K562 (cell line): Measurements from ENCODE around the gene CPLX3. TPM values are rescaled to one million over a fixed set of nuclear protein-coding genes. Genes with fewer than 3 reads are reported as not detected.
A peak's percentile ranks its signal among the peaks of the same experiment; 100 is the strongest.

Experiments used
- ATAC-seq: fragments of 200-7000 bp; cut with Tn5 transposase; 3 replicates; pipeline ENCODE4 v1.9.1; 2020; ENCODE audit warnings: moderate library complexity
- BruUV-seq: library from RNA; stranded (reverse); fragments of 400-500 nt; replicated peaks from 2 replicates; lab custom pipeline; 2021; lab: Mats Ljungman, UMichigan
- CTCF ChIA-PET: fragments of 300-600 bp; formaldehyde crosslinking; extraction: SDS; loops from one replicate; lab custom pipeline; 2021; ENCODE audit warnings: low intra/inter-chr PET ratio; lab: Yijun Ruan, JAX
- POLR2A ChIA-PET: fragments of 300-600, 350-650 bp; sonication (Branson Sonifier 250); formaldehyde crosslinking; extraction: SDS; loops from one replicate; lab custom pipeline; 2021; ENCODE audit warnings: antibody characterized with exemption, inconsistent platforms; lab: Yijun Ruan, JAX
- DNase-seq, 4 experiments: peaks; one replicate each; pipeline versions ENCODE4 v3.0.0 to v3.0.0-alpha.2; 2011 to 2018; ENCODE audit warnings: low spot score in 3 of 4, mixed read lengths in 3 of 4; ENCODE audit errors: extremely low read depth in 1 of 4
- FAIRE-seq: peaks from 2 replicates; lab custom pipeline; 2011; peaks lifted over from hg19 to GRCh38; lab: Jason Lieb, UNC
- H2AFZ ChIP-seq: 2 replicates; pipeline ENCODE4 v1.6.0; 2011; ENCODE audit warnings: low read depth, low read length, control low read depth, inconsistent platforms
- H3K27ac ChIP-seq: fragments of 200-600 bp; 3 replicates; pipeline ENCODE4 v1.8.0; 2011; ENCODE audit warnings: low read depth, mild to moderate bottlenecking, control low read depth, inconsistent platforms, low read length, moderate library complexity, mixed read lengths; ENCODE audit errors: extremely low read depth
- H3K27me3 ChIP-seq, 2 experiments: fragments of 300-600 bp in 1 of 2; 2 replicates in 1 of 2; 3 replicates in 1 of 2; pipeline versions ENCODE4 v1.6.0 to v1.8.0; 2011; ENCODE audit warnings: inconsistent platforms in 2 of 2, low read length in 2 of 2, mild to moderate bottlenecking in 1 of 2, mixed read lengths in 1 of 2, moderate library complexity in 1 of 2; ENCODE audit not compliant: control insufficient read depth in 2 of 2, insufficient read depth in 2 of 2
- H3K36me3 ChIP-seq: fragments of 300-600 bp; 3 replicates; pipeline ENCODE4 v1.8.0; 2011; ENCODE audit warnings: mild to moderate bottlenecking, low read length, inconsistent platforms; ENCODE audit not compliant: control insufficient read depth, insufficient read depth
- H3K4me1 ChIP-seq, 2 experiments: fragments of 200-600 bp in 1 of 2; replicated peaks in 1 of 2; 2 replicates in 1 of 2; 3 replicates in 1 of 2; pipeline versions ENCODE4 v1.5.1 to v1.8.0; 2011; ENCODE audit warnings: inconsistent platforms in 2 of 2, low read length in 2 of 2, mild to moderate bottlenecking in 1 of 2, mixed read lengths in 1 of 2, moderate library complexity in 1 of 2; ENCODE audit not compliant: control insufficient read depth in 2 of 2, insufficient read depth in 2 of 2
- H3K4me2 ChIP-seq: 2 replicates; pipeline ENCODE4 v1.6.1; 2011; ENCODE audit warnings: low read length, control low read depth, inconsistent platforms, mixed read lengths; ENCODE audit not compliant: insufficient read depth
- H3K4me3 ChIP-seq: fragments of 200-600 bp; sonication (generic), shearing (Covaris generic); 2 replicates; pipeline ENCODE4 v1.5.1; 2016; ENCODE audit warnings: control low read depth, inconsistent platforms
- H3K79me2 ChIP-seq: fragments of 200-600 bp; 3 replicates; pipeline ENCODE4 v1.8.0; 2011; ENCODE audit warnings: low read length, inconsistent platforms; ENCODE audit not compliant: control insufficient read depth, insufficient read depth
- H3K9ac ChIP-seq, 2 experiments: 2 replicates each; pipeline versions ENCODE4 v1.6.0 to v1.6.1; 2011; ENCODE audit warnings: low read depth in 2 of 2, low read length in 2 of 2, control low read depth in 1 of 2, inconsistent platforms in 1 of 2, mild to moderate bottlenecking in 1 of 2, mixed read lengths in 1 of 2; ENCODE audit not compliant: insufficient read depth in 1 of 2
- H3K9me1 ChIP-seq: one replicate; pipeline ENCODE4 v1.6.0; 2011; ENCODE audit warnings: inconsistent platforms, mild to moderate bottlenecking, low read length, moderate library complexity; ENCODE audit not compliant: control insufficient read depth, insufficient read depth
- H3K9me3 ChIP-seq: replicated peaks from 2 replicates; pipeline ENCODE4 v1.5.1; 2011; ENCODE audit warnings: low read depth, low read length, inconsistent platforms; ENCODE audit not compliant: control insufficient read depth, insufficient read depth
- H4K20me1 ChIP-seq: replicated peaks from 2 replicates; pipeline ENCODE4 v1.6.1; 2011; ENCODE audit warnings: low read length, inconsistent platforms, mixed read lengths; ENCODE audit not compliant: control insufficient read depth, insufficient read depth
- BHLHE40 ChIP-seq: IDR thresholded peaks from 2 replicates; pipeline ENCODE4 v1.6.1; 2011; ENCODE audit warnings: low read length, improper control_type of control experiment
- IRF2 ChIP-seq: sonication (generic); formaldehyde crosslinking; IDR thresholded peaks from 2 replicates; pipeline ENCODE4 v1.8.1; 2022; ENCODE audit warnings: mild to moderate bottlenecking, missing genetic modification reagents
- KAT7 ChIP-seq: sonication (generic); formaldehyde crosslinking; IDR thresholded peaks from 2 replicates; pipeline ENCODE4 v1.8.0; 2022; ENCODE audit warnings: missing genetic modification reagents, mild to moderate bottlenecking, borderline replicate concordance
- POLR2G ChIP-seq: fragments of 200-400 bp; formaldehyde crosslinking; IDR thresholded peaks from 2 replicates; pipeline ENCODE4 v1.6.1; 2017; ENCODE audit warnings: low read depth, mild to moderate bottlenecking, antibody characterized with exemption, low read length, moderate library complexity
- ZNF24 ChIP-seq: fragments of 450-650 bp; IDR thresholded peaks from 2 replicates; pipeline ENCODE4 v1.6.1; 2016
- WGBS: fragments of 100-300 bp; shearing (Covaris generic); methylation state at CpG from one replicate; pipeline ENCODE4 v1.1.6; 2016; ENCODE audit warnings: low coverage, mixed read lengths; ENCODE audit not compliant: insufficient coverage; ENCODE audit errors: missing lambda C conversion rate; 5-methylcytosine and 5-hydroxymethylcytosine counted together
- in situ Hi-C: fragments of 300-500 bp; cut with MboI; formaldehyde crosslinking; loops from 4 replicates; pipeline ENCODE4 v1.15.0; 2018; ENCODE audit warnings: inconsistent platforms, mixed read lengths
- intact Hi-C: fragments of 100-400 bp; cut with micrococcal nuclease; formaldehyde crosslinking; loops from 2 replicates; pipeline ENCODE4 v1.14.2; 2022
- polyA plus RNA-seq, 8 experiments: library from polyadenylated mRNA; depleted of rRNA in 4 of 8; stranded (reverse) in 5 of 8; unstranded in 3 of 8; fragments of >200 nt; fragmentation: Nextera tagmentation in 2 of 8; fragmentation: Illumina TruSeq in 1 of 8; extraction: Ambion mirVana in 2 of 8; extraction: Trizol in 1 of 8; gene quantifications; 2 replicates each; pipeline versions ENCODE4 v1.2.1 to v1.2.3, GENCODE V29; 2011 to 2014; ENCODE audit warnings: inconsistent platforms in 1 of 8, missing spikeins in 1 of 8
- total RNA-seq, 7 experiments: library from RNA; depleted of rRNA in 6 of 7; stranded (reverse); fragments of >200 nt in 6 of 7; fragmentation: Illumina TruSeq in 2 of 7; extraction: Trizol in 2 of 7; gene quantifications; 2 replicates each; pipeline versions ENCODE4 v1.2.1 to v1.2.3, GENCODE V29; 2011 to 2021; ENCODE audit warnings: low replicate concordance in 1 of 7
- TF ChIP-seq, protein P1 (sequence below): sonication (generic); formaldehyde crosslinking; IDR thresholded peaks from 2 replicates; pipeline ENCODE4 v1.9.0; 2022; ENCODE audit warnings: mild to moderate bottlenecking, missing genetic modification reagents
- TF ChIP-seq, protein P2 (sequence below): fragments of 450-650 bp; IDR thresholded peaks from 2 replicates; pipeline ENCODE4 v1.6.1; 2016; ENCODE audit warnings: borderline replicate concordance
- TF ChIP-seq, protein P3 (sequence below), 2 experiments: IDR thresholded peaks; 2 replicates each; pipeline ENCODE4 v1.6.1; 2011; ENCODE audit warnings: borderline replicate concordance in 1 of 2, control low read depth in 1 of 2, low read depth in 1 of 2, low read length in 1 of 2, mild to moderate bottlenecking in 1 of 2, mixed read lengths in 1 of 2, moderate library complexity in 1 of 2; ENCODE audit not compliant: insufficient read depth in 1 of 2, insufficient read length in 1 of 2, poor library complexity in 1 of 2, severe bottlenecking in 1 of 2; ENCODE audit errors: extremely low read depth in 1 of 2
- TF ChIP-seq, protein P4 (sequence below), 3 experiments: IDR thresholded peaks in 2 of 3; conservative IDR thresholded peaks in 1 of 3; 2 replicates each; pipeline ENCODE4 v1.5.1; 2011 to 2012; ENCODE audit warnings: low read length in 3 of 3, mild to moderate bottlenecking in 3 of 3, control low read depth in 2 of 3, improper control_type of control experiment in 1 of 3, inconsistent platforms in 1 of 3, low read depth in 1 of 3, mixed read lengths in 1 of 3, moderate library complexity in 1 of 3; ENCODE audit not compliant: insufficient read depth in 2 of 3

CPLX3 gene
- total and polyA plus RNA-seq, 9 of the 15 experiments (the other 6 are each of a cell fraction or from before 2014, with no cell fraction given), result not detected

DNA sequence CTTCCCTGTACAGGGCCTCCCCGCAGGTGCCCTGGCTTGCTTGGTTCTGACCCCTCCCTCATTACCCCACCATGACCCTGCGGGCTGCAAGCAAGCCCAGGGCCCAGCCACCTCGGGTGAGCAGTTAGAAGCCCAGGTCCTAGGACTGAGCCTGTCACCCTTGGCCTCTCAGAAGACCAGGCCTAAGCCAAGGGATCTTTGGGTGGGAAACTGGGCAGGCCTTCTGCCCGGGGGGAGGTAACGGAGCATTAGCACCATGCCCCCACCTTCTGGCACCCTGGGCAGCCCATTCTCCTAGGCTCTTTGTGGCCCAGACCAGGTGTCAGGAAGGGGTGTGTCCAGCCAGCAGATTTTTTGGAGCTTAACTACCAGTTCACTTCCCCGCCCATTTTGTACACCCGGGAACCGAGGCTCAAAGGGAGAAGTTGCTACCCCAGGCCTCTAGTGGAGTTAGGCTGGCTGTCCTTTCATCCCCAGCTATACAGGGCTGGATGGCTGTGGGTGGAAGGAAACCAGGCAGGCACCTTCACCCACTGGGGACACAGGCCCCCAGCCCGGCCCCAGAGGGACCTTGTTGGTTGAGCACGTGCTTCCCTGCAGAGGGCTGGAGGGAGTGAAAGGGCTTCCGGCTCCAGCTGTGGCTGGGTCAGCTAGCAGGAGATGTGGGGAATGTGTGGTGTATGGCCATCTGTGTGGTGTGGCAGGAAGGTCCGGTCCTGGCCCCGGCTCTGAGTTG lies 43.2 kb upstream of the CPLX3 start:
- Histone ChIP-seq H3K79me2 (peaks cover 61% of the 10 kb centered on the region), H3K9me3 (no peaks in the 10 kb centered on the region), H3K9me1 (no peaks in the 10 kb centered on the region), H4K20me1 (peaks cover 16% of the 10 kb centered on the region; the same call in 1 of the 2 replicates), H3K9ac (peak overlapping the region; percentile 73 to 93), H3K4me1 (peaks cover 59 to 75% of the 10 kb centered on the region in 2 experiments), H3K4me2 (peak overlapping the region; percentile 92), H3K27me3 (no peaks in the 10 kb centered on the region), H3K36me3 (peaks cover 36% of the 10 kb centered on the region; the same call in 2 of the 3 replicates), H2AFZ (peak overlapping the region; percentile 56), H3K27ac (peak overlapping the region; percentile 69), H3K4me3 (peak overlapping the region; percentile 78)
- 7% methylated on average over 13 of the region's 13 CpGs for WGBS
- ATAC-seq (peak; percentile 55), FAIRE-seq (no peak), DNase-seq (peak; percentile 45 to 62 (median 50))
- ChIA-PET CTCF (interaction anchor here (1.0 kb wide), 1 partner anchor 18 kb away, joined by 3 read pairs; no protein-coding TSS in a partner anchor), POLR2A (interaction anchor here (0.5 to 1.5 kb wide), 7 partner anchors 15 to 319 kb away, joined by 3 to 4 read pairs (median 3); no protein-coding TSS in a partner anchor)
- TSS peak; percentile 33 for BruUV-seq
- in situ Hi-C loops (no loop called here), intact Hi-C loops (no loop called here)
- TF ChIP-seq, protein P1, sequence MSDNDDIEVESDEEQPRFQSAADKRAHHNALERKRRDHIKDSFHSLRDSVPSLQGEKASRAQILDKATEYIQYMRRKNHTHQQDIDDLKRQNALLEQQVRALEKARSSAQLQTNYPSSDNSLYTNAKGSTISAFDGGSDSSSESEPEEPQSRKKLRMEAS (CRISPR knock-in tag), result peak; percentile 88
- TF ChIP-seq, protein P2, sequence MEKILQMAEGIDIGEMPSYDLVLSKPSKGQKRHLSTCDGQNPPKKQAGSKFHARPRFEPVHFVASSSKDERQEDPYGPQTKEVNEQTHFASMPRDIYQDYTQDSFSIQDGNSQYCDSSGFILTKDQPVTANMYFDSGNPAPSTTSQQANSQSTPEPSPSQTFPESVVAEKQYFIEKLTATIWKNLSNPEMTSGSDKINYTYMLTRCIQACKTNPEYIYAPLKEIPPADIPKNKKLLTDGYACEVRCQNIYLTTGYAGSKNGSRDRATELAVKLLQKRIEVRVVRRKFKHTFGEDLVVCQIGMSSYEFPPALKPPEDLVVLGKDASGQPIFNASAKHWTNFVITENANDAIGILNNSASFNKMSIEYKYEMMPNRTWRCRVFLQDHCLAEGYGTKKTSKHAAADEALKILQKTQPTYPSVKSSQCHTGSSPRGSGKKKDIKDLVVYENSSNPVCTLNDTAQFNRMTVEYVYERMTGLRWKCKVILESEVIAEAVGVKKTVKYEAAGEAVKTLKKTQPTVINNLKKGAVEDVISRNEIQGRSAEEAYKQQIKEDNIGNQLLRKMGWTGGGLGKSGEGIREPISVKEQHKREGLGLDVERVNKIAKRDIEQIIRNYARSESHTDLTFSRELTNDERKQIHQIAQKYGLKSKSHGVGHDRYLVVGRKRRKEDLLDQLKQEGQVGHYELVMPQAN, result peak; percentile 77; the same call in 1 of the 2 replicates
- TF ChIP-seq, protein P3, sequence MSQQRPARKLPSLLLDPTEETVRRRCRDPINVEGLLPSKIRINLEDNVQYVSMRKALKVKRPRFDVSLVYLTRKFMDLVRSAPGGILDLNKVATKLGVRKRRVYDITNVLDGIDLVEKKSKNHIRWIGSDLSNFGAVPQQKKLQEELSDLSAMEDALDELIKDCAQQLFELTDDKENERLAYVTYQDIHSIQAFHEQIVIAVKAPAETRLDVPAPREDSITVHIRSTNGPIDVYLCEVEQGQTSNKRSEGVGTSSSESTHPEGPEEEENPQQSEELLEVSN (IDR thresholded peaks at IDR 0.05; ENCODE audit: borderline replicate concordance in 1 of 2, extremely low read depth in 1 of 2, insufficient read depth in 1 of 2, insufficient read length in 1 of 2, low read depth in 1 of 2, low read length in 1 of 2, poor library complexity in 1 of 2, severe bottlenecking in 1 of 2), result peak; percentile 52 to 63
- no peak for TF ChIP-seq KAT7 (CRISPR knock-in tag)
- TF ChIP-seq IRF2, result no peak
- TF ChIP-seq BHLHE40, result peak; percentile 73
- TF ChIP-seq, protein P4, sequence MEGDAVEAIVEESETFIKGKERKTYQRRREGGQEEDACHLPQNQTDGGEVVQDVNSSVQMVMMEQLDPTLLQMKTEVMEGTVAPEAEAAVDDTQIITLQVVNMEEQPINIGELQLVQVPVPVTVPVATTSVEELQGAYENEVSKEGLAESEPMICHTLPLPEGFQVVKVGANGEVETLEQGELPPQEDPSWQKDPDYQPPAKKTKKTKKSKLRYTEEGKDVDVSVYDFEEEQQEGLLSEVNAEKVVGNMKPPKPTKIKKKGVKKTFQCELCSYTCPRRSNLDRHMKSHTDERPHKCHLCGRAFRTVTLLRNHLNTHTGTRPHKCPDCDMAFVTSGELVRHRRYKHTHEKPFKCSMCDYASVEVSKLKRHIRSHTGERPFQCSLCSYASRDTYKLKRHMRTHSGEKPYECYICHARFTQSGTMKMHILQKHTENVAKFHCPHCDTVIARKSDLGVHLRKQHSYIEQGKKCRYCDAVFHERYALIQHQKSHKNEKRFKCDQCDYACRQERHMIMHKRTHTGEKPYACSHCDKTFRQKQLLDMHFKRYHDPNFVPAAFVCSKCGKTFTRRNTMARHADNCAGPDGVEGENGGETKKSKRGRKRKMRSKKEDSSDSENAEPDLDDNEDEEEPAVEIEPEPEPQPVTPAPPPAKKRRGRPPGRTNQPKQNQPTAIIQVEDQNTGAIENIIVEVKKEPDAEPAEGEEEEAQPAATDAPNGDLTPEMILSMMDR (IDR thresholded peaks at IDR 0.05 in 2 of 3, conservative IDR thresholded peaks at IDR 0.05 in 1 of 3; ENCODE audit: insufficient read depth in 2 of 3, low read depth in 1 of 3, low read length in 3 of 3), result no peak
- TF ChIP-seq ZNF24, result no peak
- 0 out of 2 replicates have a peak, but pooled peaks have one; percentile 35 for TF ChIP-seq POLR2G
